ENCODE measurements around the gene SPDL1.

- no peak for TF ChIP-seq CTCF (IDR thresholded peaks at IDR 0.05)
- TF ChIP-seq REST (IDR thresholded peaks at IDR 0.05; ENCODE audit: insufficient read depth in 1 of 2, low read depth in 2 of 2, low read length in 1 of 2), result no peak
These were observed 45.3 kb downstream of the SPDL1 start for GRCh38 chr5:169628892-169629291.

Data from Panc1 (cell line).